ENCODE data around the gene DNAJB6.

DNA sequence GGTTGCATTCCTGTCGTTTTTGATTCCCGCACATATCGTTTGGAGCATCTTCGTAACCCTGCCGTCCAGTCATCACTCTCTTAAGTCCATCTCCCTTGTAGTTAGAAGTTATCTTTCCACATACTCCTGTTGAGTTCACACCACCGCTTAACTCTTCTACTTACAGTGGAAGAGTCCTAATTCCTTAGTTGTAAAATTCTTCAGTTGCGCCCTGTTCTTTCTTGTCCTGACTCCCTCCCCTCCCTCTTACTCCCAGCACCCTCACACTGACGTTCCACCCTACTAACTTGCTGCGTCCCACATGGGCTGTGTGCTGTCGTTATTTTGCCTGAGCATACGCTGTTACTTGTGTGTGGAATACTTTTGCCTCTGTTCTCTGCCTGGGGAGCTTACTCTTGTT is 11.7 kb downstream of the DNAJB6 start:
- TF ChIP-seq POLR2AphosphoS5 (IDR thresholded peaks at IDR 0.05; ENCODE audit: low read depth, low read length) (no peak), POLR2A (IDR thresholded peaks at IDR 0.05; ENCODE audit: low read depth, low read length) (no peak)
